IPS-NIHi7 (cell line): Measurements from ENCODE around the gene CCDC83.
"Not testable (repeated sequence)": the region's sequence is repeated elsewhere in the genome, so short reads cannot be mapped to it uniquely, and the experiment has no call there.

Source experiments
- DNase-seq: peaks from one replicate; pipeline ENCODE4 v3.0.0; 2012; ENCODE audit warnings: mixed read lengths; ENCODE audit errors: extremely low spot score

The CCDC83 gene

GRCh38 chr11:85886089-85887056 is 31.2 kb downstream of the CCDC83 start:
- DNase-seq = no peak

GRCh38 chr11:85889108-85889507 is 33.9 kb downstream of the CCDC83 start:
- no peak for DNase-seq

GRCh38 chr11:85889676-85890579 is 34.7 kb downstream of the CCDC83 start:
- DNase-seq = peak; percentile 64

- no peak for DNase-seq
These were observed 38.2 kb downstream of the CCDC83 start for GRCh38 chr11:85893395-85893794.

GRCh38 chr11:85896876-85897275 is 41.7 kb downstream of the CCDC83 start:
- no peak for DNase-seq

- DNase-seq = no peak
These were observed 43.3 kb downstream of the CCDC83 start for GRCh38 chr11:85898456-85898855.

GRCh38 chr11:85902353-85902752 is 47.2 kb downstream of the CCDC83 start:
- DNase-seq = no peak

- DNase-seq = no peak
These were observed 48.2 kb downstream of the CCDC83 start for GRCh38 chr11:85903406-85903805.

- no peak for DNase-seq
These were observed 48.6 kb downstream of the CCDC83 start for GRCh38 chr11:85903811-85904210.

- no peak for DNase-seq
These were observed 57.2 kb downstream of the CCDC83 start for GRCh38 chr11:85912414-85912813.

- no peak for DNase-seq
These were observed 58.3 kb downstream of the CCDC83 start for GRCh38 chr11:85913513-85913912.

GRCh38 chr11:85914425-85914824 is 59.2 kb downstream of the CCDC83 start:
- DNase-seq = no peak

- no peak for DNase-seq
These were observed 64.0 kb downstream of the CCDC83 start for GRCh38 chr11:85918910-85919794.

- no peak for DNase-seq
These were observed 67.2 kb downstream of the CCDC83 start for GRCh38 chr11:85922367-85922766.

- no peak for DNase-seq
These were observed 68.3 kb downstream of the CCDC83 start for GRCh38 chr11:85923455-85923854.

GRCh38 chr11:85926653-85927214 is 71.6 kb downstream of the CCDC83 start:
- DNase-seq = not testable (repeated sequence)

GRCh38 chr11:85930879-85931366 is 75.7 kb downstream of the CCDC83 start:
- no peak for DNase-seq

GRCh38 chr11:85934596-85935169 is 79.5 kb downstream of the CCDC83 start:
- DNase-seq = no peak

- DNase-seq = no peak
These were observed 80.6 kb downstream of the CCDC83 start for GRCh38 chr11:85935751-85936150.

GRCh38 chr11:85937835-85938234 is 82.7 kb downstream of the CCDC83 start:
- DNase-seq = no peak
